Retinal pigment epithelial cell (primary cell): ENCODE data around the gene SND1.

Source experiments
- DNase-seq: peaks from one replicate; pipeline ENCODE4 v3.0.0-alpha.2; 2010; ENCODE audit warnings: low read depth
- H3K4me3 ChIP-seq: 2 replicates; pipeline ENCODE4 v1.5.1; 2011; ENCODE audit warnings: mild to moderate bottlenecking, low read length, control low read depth, moderate library complexity
- TF ChIP-seq, protein P1 (sequence below): conservative IDR thresholded peaks from 2 replicates; pipeline ENCODE4 v1.5.1; 2011; ENCODE audit warnings: low read depth, low read length, control low read depth, inconsistent platforms

The SND1 gene

GRCh38 chr7:128059143-128059988 lies 407.4 kb downstream of the SND1 start:
- TF ChIP-seq, protein P1, sequence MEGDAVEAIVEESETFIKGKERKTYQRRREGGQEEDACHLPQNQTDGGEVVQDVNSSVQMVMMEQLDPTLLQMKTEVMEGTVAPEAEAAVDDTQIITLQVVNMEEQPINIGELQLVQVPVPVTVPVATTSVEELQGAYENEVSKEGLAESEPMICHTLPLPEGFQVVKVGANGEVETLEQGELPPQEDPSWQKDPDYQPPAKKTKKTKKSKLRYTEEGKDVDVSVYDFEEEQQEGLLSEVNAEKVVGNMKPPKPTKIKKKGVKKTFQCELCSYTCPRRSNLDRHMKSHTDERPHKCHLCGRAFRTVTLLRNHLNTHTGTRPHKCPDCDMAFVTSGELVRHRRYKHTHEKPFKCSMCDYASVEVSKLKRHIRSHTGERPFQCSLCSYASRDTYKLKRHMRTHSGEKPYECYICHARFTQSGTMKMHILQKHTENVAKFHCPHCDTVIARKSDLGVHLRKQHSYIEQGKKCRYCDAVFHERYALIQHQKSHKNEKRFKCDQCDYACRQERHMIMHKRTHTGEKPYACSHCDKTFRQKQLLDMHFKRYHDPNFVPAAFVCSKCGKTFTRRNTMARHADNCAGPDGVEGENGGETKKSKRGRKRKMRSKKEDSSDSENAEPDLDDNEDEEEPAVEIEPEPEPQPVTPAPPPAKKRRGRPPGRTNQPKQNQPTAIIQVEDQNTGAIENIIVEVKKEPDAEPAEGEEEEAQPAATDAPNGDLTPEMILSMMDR: no peak

GRCh38 chr7:128060018-128060417 lies 408.0 kb downstream of the SND1 start:
- H3K4me3 ChIP-seq: no peak overlapping the region
- TF ChIP-seq, protein P1: peak; percentile 24
- DNase-seq: no peak

More at GRCh38 chr7:128059143-128059988, 407.4 kb downstream of the SND1 start:
- no peak for DNase-seq
- H3K4me3 ChIP-seq: no peak overlapping the region

GRCh38 chr7:128063088-128063487 lies 411.1 kb downstream of the SND1 start:
- TF ChIP-seq, protein P1: no peak
- DNase-seq: no peak
- no peak overlapping the region for H3K4me3 ChIP-seq

- no peak overlapping the region for H3K4me3 ChIP-seq
- TF ChIP-seq, protein P1: no peak
- no peak for DNase-seq
Measured at GRCh38 chr7:128065872-128066271, 413.9 kb downstream of the SND1 start.

- TF ChIP-seq, protein P1: no peak
- no peak for DNase-seq
- no peak overlapping the region for H3K4me3 ChIP-seq
Measured at GRCh38 chr7:128066395-128066794, 414.4 kb downstream of the SND1 start.

- H3K4me3 ChIP-seq: no peak overlapping the region
- TF ChIP-seq, protein P1: peak; percentile 13
- DNase-seq: no peak
Measured at GRCh38 chr7:128066858-128067257, 414.9 kb downstream of the SND1 start.

GRCh38 chr7:128067983-128068382 lies 416.0 kb downstream of the SND1 start:
- TF ChIP-seq, protein P1: no peak
- H3K4me3 ChIP-seq: no peak overlapping the region
- no peak for DNase-seq
